HEK293T (cell line): ENCODE measurements around the gene DLAT.

Experiments used
- FOXA1 ChIP-seq: fragments of 450-650 bp; IDR thresholded peaks from 2 replicates; pipeline ENCODE4 v1.6.1; 2016; ENCODE audit warnings: mild to moderate bottlenecking
- L3MBTL2 ChIP-seq: fragments of 450-650 bp; conservative IDR thresholded peaks from 2 replicates; pipeline ENCODE4 v1.6.1; 2016; ENCODE audit warnings: mild to moderate bottlenecking
- SP1 ChIP-seq: fragments of 450-650 bp; IDR thresholded peaks from 2 replicates; pipeline ENCODE4 v1.6.1; 2017
- ZNF384 ChIP-seq: fragments of 450-650 bp; IDR thresholded peaks from 2 replicates; pipeline ENCODE4 v1.6.1; 2016

DNA sequence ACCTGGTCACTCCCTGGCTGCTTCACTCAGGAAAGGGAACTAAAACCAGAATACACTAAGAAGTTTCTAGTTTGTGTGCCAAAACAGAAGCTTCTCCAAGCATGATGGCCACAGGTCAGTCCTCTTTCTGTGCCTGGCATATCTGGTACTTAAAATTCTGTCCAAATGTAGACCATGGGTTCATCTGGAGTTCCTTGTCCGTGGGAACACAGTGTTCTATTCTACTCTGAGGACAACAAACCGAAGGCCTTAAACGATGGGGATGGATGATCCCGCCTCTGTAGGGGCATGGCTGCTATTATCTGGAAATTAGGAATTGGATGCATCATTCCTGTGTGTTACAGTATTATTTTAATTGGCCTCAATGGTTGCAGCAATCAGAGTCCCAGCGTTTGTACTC lies 6.1 kb upstream of the DLAT start:
- TF ChIP-seq ZNF384: no peak
- no peak for TF ChIP-seq SP1
- no peak for TF ChIP-seq FOXA1
- TF ChIP-seq L3MBTL2: no peak
